HG02678 (cell line): ENCODE data around the gene LPIN1.
"Not testable (repeated sequence)": the region's sequence is repeated elsewhere in the genome, so short reads cannot be mapped to it uniquely, and the experiment has no call there.

Experiments used
- ATAC-seq: cut with Tn5 transposase; IDR thresholded peaks from one replicate; pipeline ENCODE4 v1.9.1; 2021; ENCODE audit warnings: mild to moderate bottlenecking, moderate library complexity; ENCODE audit not compliant: unreplicated experiment

LPIN1 gene

DNA sequence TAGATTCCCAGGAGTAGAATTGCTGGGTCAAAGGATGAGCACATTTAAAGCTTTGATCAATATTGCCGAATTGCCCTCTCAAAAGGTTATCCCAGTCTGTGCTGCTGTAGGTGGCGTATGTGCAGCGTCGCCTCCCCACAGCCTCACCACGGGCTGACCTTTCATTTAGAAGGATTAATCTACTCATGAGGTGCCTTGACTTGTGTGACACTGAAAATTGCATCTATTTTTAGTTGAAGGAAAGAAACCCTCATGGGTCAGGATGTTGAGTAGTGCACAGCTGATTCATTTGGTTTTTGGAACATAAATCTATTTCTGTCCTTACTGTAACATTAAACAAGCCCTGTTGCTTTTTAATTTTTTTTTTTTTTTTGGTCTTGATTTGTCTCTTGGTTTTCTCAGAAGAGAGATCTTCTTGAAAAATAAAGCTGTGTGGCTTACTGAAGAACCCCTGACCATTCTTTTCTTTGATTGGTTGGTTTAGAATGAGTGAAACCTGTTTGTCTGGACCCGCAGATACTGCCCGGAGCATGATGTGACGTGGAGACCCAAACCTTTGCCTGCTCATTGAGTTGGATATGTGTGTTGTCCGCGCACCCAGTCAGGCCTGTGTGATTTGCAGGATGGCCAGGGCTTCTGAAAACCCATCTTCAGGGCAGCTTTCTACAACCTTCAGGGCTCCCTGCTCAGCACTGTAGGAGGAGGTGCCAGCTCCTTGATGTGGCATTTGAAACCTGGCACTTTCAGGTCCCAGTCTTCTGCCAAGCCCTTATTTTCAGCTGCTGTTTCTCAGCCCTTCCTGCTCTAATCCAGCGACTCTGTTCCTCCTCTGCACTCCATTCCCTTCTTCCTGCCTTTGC is 61.0 kb downstream of the LPIN1 start:
- no peak for ATAC-seq

DNA sequence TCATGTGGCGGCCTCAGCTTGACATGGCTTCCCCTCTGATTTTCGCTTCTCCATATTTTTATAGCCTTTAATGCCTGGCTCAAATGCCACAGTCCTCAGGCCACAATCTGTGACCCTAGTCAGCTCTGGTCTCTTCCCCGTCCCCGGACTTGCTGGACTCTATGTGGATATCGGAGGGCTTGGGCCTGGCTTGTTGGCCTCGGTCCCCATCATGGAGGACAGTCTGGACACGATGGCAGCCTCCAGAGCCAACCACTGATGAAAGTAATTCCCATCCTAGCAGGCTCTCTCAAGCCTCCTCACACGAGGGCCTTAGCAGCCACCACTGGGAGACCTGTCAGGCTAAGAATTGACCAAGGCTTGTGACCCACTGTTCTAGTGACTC is 61.6 kb downstream of the LPIN1 start:
- ATAC-seq, result no peak

DNA sequence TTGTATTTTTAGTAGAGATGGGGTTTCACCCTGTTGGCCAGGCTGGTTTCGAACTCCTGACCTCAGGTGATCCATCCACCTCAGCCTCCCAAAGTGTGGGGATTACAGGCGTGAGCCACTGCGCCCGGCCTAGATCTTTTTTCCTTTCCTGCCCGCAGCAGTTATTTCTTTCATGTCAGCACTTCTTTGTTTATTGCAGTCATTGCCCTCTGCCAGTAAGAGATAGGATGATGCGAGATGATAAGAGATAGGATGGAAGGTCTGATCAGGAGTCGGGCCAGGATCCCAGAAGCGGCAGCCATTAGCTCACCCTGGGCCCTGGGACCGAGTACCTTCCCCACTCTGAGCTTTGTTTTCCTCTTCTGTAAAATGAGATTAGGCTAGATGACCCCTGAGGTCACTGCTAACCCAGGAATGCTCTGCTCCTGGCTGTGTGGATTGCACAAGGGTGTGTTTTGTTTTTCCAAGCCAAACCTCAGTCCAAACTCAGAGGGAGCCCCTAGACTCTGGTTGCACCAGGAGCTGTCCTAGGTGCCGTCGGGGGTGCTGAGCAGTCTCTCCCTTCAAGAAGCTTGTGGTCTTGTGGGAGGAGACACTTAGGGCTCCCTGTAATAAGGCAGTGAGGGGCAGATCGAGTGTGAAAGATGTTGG is 63.3 kb downstream of the LPIN1 start:
- no peak for ATAC-seq

DNA sequence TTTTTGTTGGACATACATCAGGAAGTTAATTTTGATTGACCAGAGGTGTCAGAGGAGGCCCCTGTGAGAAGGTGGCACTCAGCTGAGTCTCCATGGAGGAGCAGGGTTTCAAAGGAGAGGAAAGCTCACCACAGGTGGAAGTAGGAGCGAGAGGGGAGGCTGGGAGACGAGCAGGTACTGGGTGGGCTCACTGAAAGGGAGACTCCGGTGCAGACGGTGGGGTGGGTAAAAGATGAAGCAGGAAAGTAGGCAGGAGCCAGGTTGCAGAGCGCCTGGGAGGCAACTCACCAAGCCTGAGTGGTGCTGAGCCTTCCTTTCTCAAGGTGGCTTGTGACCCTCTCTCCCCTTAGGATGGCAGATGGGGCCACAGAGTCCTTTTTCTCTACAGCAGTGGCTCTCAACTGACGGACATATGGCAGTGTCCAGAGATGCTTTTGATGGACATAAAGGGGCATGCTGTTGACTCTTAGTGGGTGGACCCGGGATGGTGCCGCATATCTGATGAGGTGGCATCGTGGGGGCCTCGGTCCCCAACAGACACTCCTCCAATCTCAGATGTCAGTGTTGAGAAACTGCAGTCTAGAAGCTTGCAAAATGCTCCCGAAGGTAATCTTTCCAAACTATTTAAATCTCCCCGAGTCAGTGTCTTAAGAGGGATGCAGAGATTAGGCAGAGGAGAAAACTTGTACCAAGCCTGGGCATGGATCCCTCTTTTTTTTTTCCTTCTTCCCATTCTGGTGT is 64.0 kb downstream of the LPIN1 start:
- no peak for ATAC-seq

DNA sequence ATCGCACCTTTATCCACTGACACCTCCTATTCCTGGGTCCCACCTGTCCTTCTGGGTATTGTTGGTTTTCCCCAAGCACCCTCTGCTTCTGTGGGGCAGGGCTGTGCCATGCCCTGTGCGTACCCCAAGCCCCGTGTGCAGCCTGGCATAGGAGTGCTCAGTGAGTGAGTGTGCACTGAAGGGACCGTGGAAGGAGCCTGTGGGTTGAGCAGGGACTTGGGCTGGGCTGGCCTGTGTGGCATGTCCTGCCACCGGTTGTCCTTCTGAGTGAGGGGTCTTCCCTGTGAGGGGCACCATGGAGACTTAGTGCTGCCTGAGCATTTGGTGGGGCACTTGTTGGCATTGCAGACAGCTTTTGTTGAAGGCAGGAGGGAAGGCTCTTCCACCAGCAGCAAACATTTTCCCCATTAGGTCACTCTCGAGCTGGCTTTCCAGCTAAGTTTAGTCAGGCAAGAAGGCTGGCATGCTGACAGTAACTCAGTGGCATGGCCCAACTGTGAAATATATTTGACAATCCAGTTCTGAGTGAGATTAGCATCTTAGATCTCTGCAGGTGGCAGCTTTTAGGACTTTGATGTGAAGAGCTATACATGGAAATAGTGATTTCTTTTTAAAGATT is 64.7 kb downstream of the LPIN1 start:
- ATAC-seq, result no peak

DNA sequence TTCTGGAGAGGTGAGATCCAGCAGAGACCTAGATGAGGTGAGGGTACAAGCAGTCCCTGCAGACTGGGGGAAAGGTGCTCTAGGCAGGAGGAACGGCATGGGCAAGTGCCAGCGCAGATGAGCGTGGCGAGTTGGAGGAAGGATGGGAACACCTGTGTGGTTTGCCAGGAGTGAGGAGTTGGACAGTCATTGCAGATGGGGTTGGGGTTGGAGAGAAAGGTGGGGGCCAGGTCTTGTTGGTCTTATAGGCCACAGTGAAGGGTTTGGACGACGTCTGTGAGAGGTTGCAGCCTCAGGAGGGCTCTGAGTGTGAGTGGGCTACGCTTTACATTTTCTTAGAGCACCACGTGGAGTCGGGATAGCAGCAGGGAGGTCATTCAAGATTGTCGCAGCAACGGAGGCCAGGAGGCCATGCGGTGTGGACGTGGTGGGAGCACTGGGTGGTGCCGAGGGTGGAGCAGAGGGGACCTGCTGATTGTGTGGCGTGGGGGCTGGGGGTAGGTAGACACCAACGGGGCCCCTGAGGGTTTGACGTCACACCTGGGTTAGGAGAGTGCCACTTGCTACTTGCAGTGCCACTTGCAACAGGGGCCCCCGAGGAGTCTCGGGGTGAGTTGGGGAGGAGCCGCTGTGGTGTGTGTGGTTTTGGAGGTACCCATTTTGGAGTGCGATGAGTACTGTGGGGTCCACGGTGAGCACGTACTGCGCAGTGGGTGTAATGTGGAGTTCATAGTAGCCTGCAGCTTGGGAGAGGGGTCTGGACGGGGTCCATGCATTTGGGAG is 66.2 kb downstream of the LPIN1 start:
- ATAC-seq, result no peak

DNA sequence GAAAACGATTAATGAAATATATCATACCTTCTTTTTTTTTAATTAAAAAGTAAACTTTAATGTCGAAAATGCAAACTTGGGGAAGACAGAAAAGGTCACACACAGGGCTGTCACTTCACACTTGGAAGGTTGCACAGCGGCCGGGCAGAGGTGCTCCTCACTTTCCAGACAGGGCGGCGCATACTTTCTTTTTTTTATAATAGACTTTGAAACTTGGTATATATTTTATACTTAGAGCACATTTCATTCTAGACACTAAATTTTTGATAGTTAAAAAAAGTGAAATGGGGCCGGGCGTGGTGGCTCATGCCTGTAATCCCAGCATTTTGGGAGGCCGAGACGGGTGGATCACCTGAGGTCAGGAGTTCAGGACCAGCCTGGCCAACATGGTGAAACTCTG is 66.9 kb downstream of the LPIN1 start:
- ATAC-seq, result not testable (repeated sequence)

DNA sequence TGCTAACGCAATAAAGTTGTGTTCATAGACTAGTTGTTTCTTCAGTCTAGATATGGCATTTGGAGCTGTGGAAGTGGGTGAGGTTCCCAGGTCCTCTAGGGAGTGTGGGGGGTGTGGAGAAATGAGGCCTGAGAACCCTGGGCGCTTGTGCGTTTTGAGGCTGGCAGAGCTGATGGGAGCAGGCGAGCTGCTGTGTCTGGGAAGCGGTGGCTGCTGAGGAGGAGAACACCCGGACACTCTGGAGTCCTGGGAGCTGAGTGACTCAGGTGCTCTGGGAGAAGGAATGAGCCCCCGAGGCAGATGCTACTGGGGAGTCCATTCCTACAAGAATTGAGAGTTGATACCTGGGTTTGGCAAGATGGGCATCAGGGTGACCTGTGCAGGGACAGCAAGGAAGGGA is 67.5 kb downstream of the LPIN1 start:
- no peak for ATAC-seq

DNA sequence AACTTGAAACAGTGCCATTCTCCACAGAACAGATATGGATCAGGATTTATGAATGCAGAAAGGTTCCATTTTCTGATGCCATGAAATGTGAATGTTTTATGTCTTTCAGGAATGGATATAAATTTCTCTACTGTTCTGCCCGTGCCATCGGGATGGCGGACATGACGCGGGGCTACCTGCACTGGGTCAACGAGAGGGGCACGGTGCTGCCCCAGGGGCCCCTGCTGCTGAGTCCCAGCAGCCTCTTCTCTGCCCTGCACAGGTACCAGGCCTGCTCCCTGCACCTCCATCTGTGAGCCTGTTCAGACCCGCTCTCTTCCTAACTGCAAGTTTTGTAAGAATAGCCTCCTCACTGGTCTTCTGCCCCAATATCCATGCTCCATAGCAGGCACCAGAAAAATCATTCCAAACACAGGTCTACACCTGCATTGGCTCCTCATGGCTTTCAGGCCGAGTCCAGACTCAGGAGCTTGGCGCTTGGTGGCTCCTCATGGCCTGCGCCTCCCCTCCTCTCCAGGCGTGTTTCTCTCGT is 68.6 kb downstream of the LPIN1 start:
- no peak for ATAC-seq

DNA sequence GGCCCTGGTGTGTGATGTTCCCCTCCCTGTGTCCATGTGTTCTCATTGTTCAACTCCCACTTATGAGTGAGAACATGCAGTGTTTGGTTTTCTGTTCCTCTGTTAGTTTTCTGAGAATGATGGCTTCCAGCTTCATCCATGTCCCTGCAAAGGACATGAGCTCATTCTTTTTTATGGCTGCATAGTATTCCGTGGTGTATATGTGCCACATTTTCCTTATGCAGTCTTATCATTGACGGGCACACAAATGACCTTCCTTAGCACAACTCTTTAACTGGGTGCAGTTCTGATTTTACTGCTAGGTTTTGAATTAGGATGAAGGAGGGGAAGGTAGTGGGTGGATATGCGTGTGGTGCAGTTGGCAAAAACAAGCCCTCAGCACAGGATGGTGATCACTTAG is 70.5 kb downstream of the LPIN1 start:
- not testable (repeated sequence) for ATAC-seq

DNA sequence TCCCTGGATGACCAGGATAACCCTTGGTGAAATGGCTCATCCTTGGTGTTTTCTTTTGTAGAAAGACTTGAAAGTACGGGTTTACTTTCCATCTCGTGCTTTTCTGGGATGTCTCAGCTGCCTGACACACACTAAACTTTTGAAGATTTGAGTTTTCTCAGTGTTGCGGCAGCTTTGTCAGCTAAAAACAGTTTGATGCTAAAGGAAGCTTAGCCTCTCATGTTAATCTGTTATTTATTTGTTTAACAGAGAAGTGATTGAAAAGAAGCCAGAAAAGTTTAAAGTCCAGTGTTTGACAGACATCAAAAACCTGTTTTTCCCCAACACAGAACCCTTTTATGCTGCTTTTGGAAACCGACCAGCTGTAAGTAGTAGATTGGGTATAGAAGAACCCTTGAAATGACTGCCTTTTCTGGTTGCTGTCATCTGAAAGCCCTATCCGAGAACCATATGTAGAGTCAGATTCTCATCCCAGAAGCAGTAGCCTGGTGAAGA is 72.8 kb downstream of the LPIN1 start:
- ATAC-seq, result no peak

DNA sequence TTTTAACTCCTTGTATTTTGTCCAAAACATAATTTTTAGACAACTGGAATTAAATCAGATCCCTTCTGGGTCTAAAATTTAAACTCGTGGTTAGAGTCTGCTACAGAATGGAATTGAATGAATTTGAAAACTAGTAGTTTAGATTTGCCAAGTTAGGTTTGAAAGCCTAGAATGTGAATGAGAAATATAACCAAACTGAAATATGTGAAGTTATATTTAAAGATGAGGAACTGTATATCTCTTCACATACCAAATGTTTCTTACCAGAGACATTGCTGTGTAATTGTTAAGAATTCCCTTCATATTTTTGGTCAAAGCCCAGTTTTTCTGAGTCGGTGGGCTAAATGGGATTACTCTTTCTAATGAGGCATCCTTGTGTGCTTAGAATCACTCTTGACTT is 74.2 kb downstream of the LPIN1 start:
- ATAC-seq, result no peak

DNA sequence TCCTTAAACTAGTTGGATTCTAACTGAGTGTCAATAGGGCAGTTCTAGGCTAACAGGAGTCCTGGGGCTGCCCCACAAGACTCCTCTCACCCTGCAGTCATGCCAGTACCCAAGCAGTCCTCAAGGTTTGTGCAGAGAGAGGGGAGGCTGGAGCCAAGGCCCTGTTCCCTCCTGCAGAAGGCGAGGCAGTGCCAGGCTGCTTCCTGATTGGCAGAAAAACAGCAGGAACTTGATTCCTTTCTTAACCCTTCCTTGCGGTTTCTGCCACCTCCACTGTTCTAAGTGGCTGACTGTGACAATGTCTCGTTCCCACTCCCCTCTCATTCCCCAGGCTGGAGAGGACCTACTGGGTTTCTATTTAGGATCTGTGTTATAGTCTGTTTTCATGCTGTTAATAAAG is 75.3 kb downstream of the LPIN1 start:
- no peak for ATAC-seq

DNA sequence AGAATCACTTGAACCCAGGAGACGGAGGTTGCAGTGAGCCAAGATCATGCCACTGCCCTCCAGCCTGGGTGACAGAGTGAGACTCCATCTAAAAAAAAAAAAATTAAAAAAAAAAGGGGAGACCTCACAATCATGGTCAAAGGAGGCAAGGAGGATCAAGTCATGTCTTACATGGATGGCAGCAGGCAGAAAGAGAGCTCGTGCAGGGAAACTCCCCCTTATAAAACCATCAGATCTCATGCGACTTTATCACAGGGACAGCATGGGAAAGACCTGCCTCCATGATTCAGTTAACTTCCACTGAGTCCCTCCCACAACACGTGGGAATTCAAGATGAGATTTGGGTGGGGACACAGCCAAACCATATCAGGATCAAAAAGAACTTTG is 75.9 kb downstream of the LPIN1 start:
- ATAC-seq, result not testable (repeated sequence)

DNA sequence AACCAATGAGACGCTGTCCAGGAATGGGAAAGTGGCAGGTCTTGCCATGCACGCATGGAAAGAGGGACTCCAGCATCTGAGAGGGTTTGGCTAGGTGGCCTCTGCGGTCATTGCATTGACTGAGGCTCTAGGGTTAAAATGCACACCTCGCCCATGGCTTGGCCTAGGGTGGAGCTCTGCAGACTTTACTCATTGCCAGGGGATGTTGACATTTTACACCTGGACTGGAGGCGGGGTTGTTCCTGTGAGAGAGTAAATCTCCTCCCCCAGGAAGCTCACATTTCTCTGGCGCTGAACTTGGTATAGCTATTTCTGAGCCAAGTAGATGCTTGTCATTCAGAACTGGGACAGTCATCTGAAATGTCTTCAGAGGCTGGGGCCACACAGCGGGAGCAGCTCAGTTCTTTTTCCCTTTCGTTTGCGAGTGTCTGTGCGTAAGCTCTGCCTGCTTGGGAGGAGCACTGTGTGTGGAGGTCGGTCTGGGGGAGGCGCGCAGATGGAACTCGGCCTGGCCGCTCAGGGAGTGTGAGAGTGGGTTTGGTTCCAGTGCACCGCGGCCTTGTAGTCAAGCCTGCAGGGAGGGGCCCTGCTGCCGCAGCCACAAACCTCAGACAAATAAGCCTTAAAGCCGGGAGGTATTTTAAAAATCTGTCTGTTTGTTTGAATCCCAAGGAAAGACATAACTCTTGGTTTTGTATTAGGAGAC is 76.5 kb downstream of the LPIN1 start:
- no peak for ATAC-seq

DNA sequence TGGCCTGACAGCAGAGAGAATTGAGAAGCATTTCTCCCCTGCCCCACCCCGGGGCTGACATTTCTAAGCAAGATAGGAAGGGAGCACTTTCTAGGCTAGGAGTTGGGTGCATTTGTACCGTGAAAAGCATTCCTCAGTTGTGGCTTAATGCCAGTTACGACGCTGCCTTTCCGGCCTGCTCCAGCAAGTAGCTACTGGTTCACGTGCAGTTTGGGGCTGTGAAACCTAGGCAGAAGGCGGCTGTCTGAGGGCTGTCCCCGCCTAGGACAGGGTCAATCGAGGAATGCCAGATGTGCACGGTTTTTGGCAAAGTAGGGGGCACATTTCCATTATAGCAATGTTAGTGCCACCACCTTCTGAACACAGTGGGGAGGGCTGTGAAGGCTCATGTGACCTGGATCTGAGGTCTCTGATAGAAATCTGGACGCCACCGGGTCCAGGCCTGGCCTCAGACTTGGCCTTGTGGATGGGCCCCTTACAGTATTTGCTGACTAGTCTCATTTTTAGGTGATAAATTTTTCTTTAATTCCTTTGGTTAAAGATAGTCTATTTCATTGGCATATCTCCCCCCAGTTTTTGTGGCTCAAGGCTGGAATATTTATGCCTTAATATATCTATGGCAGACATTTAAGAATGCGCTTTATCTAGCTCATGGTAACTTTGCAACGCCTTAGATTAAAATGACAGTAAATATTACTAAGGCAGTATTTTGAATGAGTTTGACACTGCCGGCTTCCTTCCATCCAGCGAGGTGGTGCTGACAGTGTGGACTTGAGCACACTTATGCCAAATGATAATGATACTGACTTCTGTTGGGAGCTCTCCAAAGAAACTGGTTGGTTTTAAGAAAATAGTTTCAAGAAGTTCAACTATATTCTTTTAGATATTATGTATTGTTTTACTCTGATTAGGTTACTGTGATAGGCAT is 78.7 kb downstream of the LPIN1 start:
- ATAC-seq, result no peak

DNA sequence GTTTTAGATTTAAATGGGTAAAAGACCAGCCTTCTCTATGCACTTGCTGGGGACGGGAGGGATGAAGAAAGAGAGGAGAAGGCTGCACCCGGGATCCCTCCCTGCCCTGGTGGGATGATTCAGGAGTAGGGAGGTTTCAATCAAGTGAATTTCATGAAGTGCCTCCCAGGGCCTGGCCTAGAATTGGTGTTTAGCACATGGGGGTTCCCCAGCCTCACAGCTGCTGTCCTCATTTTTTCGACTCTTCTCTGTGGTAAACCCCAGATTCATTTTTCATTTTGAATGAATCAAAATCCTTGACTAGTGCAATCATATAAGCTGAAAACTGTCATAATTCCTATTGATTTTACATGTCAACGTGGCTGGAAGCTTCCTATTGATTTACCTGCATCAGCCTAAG is 81.1 kb downstream of the LPIN1 start:
- ATAC-seq, result peak; percentile 33

DNA sequence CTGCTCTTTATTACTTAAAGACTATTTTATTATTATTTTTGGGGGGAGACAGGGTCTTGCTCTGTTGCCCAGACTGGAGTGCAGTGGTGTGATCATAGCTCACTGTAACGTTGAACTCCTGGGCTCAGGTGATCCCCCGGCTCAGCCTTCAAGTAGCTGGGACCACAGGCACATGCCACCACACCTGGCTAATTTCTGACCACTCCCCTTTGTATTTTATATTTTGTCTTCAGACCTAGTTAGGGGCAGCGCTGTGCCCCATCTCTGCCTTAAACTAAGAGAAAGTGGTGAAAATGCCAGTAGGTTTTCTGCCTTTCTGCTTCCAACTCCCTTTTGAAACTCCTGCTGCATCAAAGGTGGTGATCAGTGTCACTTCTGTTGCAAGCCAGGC is 82.5 kb downstream of the LPIN1 start:
- ATAC-seq, result no peak
